DOHH2 (cell line): Measurements from ENCODE around the gene RNF212.

Experiments used
- H3F3A ChIP-seq: fragments of 200-600 bp; sonication (generic), shearing (Covaris generic); 2 replicates; pipeline ENCODE4 v1.6.0; 2016; ENCODE audit warnings: antibody characterized with exemption, mild to moderate bottlenecking; ENCODE audit not compliant: control insufficient read depth, insufficient read depth
- H3K27ac ChIP-seq: fragments of 200-600 bp; sonication (generic); 2 replicates; pipeline ENCODE4 v1.5.1; 2014; ENCODE audit warnings: low read depth, mild to moderate bottlenecking, low read length, moderate library complexity
- H3K27me3 ChIP-seq: fragments of 200-600 bp; sonication (generic); 2 replicates; pipeline ENCODE4 v1.6.1; 2014; ENCODE audit warnings: mild to moderate bottlenecking, low read length, mixed read lengths; ENCODE audit not compliant: control insufficient read depth
- H3K36me3 ChIP-seq: fragments of 200-600 bp; sonication (generic); 2 replicates; pipeline ENCODE4 v1.6.1; 2014; ENCODE audit warnings: mild to moderate bottlenecking, low read length, moderate library complexity, mixed read lengths; ENCODE audit not compliant: control insufficient read depth
- H3K4me1 ChIP-seq: fragments of 200-600 bp; sonication (generic); 2 replicates; pipeline ENCODE4 v1.6.1; 2014; ENCODE audit warnings: mild to moderate bottlenecking, low read length, mixed read lengths; ENCODE audit not compliant: control insufficient read depth
- H3K4me2 ChIP-seq: fragments of 200-600 bp; sonication (generic); 2 replicates; pipeline ENCODE4 v1.6.0; 2014; ENCODE audit warnings: mild to moderate bottlenecking, low read length, moderate library complexity
- H3K4me3 ChIP-seq: fragments of 200-600 bp; sonication (generic); 2 replicates; pipeline ENCODE4 v1.5.1; 2014; ENCODE audit warnings: mild to moderate bottlenecking, low read length, mixed read lengths
- H3K79me2 ChIP-seq: fragments of 200-600 bp; sonication (generic); 2 replicates; pipeline ENCODE4 v1.6.1; 2014; ENCODE audit warnings: mild to moderate bottlenecking, low read length, mixed read lengths; ENCODE audit not compliant: control insufficient read depth
- H3K9me2 ChIP-seq: fragments of 200-600 bp; sonication (generic); replicated peaks from 2 replicates; pipeline ENCODE4 v1.6.1; 2014; ENCODE audit warnings: mild to moderate bottlenecking, low read length, mixed read lengths; ENCODE audit not compliant: control insufficient read depth
- H3K9me3 ChIP-seq: fragments of 200-600 bp; sonication (generic); 2 replicates; pipeline ENCODE4 v1.6.1; 2014; ENCODE audit warnings: antibody characterized with exemption, low read length, mixed read lengths; ENCODE audit not compliant: control insufficient read depth, insufficient read depth
- H4K20me1 ChIP-seq: fragments of 200-600 bp; sonication (generic); 2 replicates; pipeline ENCODE4 v1.6.0; 2014; ENCODE audit warnings: low read depth, mild to moderate bottlenecking, antibody characterized with exemption, low read length, moderate library complexity; ENCODE audit not compliant: control insufficient read depth, insufficient read depth
- CTCF ChIP-seq: fragments of 200-600 bp; sonication (generic); IDR thresholded peaks from one replicate; pipeline ENCODE4 v1.5.1; 2014; ENCODE audit warnings: antibody characterized with exemption, mild to moderate bottlenecking, low read depth, low read length; ENCODE audit not compliant: poor library complexity, severe bottlenecking
- EZH2phosphoT487 ChIP-seq: fragments of 200-600 bp; sonication (generic); IDR thresholded peaks from 2 replicates; pipeline ENCODE4 v1.6.1; 2017; ENCODE audit warnings: borderline replicate concordance, mild to moderate bottlenecking, antibody characterized with exemption, low read length, moderate library complexity, mixed read lengths

The RNF212 gene

GRCh38 chr4:1060621-1061020, 52.7 kb downstream of the RNF212 start:
- H3K4me1 ChIP-seq = peaks cover 12% of the 10 kb centered on the region
- no peaks in the 10 kb centered on the region for H3F3A ChIP-seq
- no peak overlapping the region for H3K27ac ChIP-seq
- H4K20me1 ChIP-seq = no peaks in the 10 kb centered on the region
- H3K27me3 ChIP-seq = peaks cover 13% of the 10 kb centered on the region; the same call in 1 of the 2 replicates
- no peaks in the 10 kb centered on the region for H3K36me3 ChIP-seq
- H3K4me2 ChIP-seq = no peak overlapping the region
- H3K4me3 ChIP-seq = no peak overlapping the region
- H3K9me3 ChIP-seq = no peaks in the 10 kb centered on the region
- TF ChIP-seq CTCF (no peak), EZH2phosphoT487 (no peak)
- H3K9me2 ChIP-seq = no peaks in the 10 kb centered on the region
- H3K79me2 ChIP-seq = no peaks in the 10 kb centered on the region

- Histone ChIP-seq H4K20me1 (no peaks in the 10 kb centered on the region), H3K27me3 (peaks cover 17% of the 10 kb centered on the region; the same call in 1 of the 2 replicates), H3K4me2 (no peak overlapping the region), H3F3A (no peaks in the 10 kb centered on the region), H3K4me1 (peaks cover 16% of the 10 kb centered on the region), H3K79me2 (no peaks in the 10 kb centered on the region), H3K9me3 (no peaks in the 10 kb centered on the region), H3K4me3 (no peak overlapping the region), H3K9me2 (no peaks in the 10 kb centered on the region), H3K27ac (no peak overlapping the region), H3K36me3 (no peaks in the 10 kb centered on the region)
- no peak for TF ChIP-seq CTCF
- no peak for TF ChIP-seq EZH2phosphoT487
Observed at GRCh38 chr4:1060121-1060520, 53.2 kb downstream of the RNF212 start.

GRCh38 chr4:1058997-1059665, 54.2 kb downstream of the RNF212 start:
- peaks cover 16% of the 10 kb centered on the region for H3K4me1 ChIP-seq
- no peaks in the 10 kb centered on the region for H3K79me2 ChIP-seq
- H3K9me3 ChIP-seq = no peaks in the 10 kb centered on the region
- TF ChIP-seq CTCF = no peak
- no peaks in the 10 kb centered on the region for H3K9me2 ChIP-seq
- no peaks in the 10 kb centered on the region for H3K36me3 ChIP-seq
- no peak overlapping the region for H3K27ac ChIP-seq
- H3F3A ChIP-seq = no peaks in the 10 kb centered on the region
- no peak overlapping the region for H3K4me2 ChIP-seq
- peaks cover 16% of the 10 kb centered on the region; the same call in 1 of the 2 replicates for H3K27me3 ChIP-seq
- H4K20me1 ChIP-seq = no peaks in the 10 kb centered on the region
- H3K4me3 ChIP-seq = no peak overlapping the region
